Neutrophil (primary cell): ENCODE measurements around the gene CDK6.

Source experiments
- H3K27ac ChIP-seq: fragments of 200-600 bp; sonication (generic); 2 replicates; pipeline ENCODE4 v1.5.1; 2016; ENCODE audit warnings: mild to moderate bottlenecking, moderate library complexity
- H3K27me3 ChIP-seq: fragments of 200-600 bp; sonication (generic); 2 replicates; pipeline ENCODE4 v1.6.0; 2016; ENCODE audit warnings: mild to moderate bottlenecking
- H3K36me3 ChIP-seq: fragments of 200-600 bp; sonication (generic); 2 replicates; pipeline ENCODE4 v1.5.1; 2017
- H3K4me1 ChIP-seq, 2 experiments: fragments of 200-600 bp in 1 of 2; sonication (generic) in 1 of 2; 1 replicate in 1 of 2; 2 replicates in 1 of 2; pipeline versions ENCODE4 v1.5.1 to v1.6.1; 2013 to 2016; ENCODE audit warnings: low read depth in 1 of 2, low read length in 1 of 2, mild to moderate bottlenecking in 1 of 2, moderate library complexity in 1 of 2; ENCODE audit not compliant: control insufficient read depth in 1 of 2, insufficient read depth in 1 of 2
- H3K4me3 ChIP-seq, 2 experiments: fragments of 200-600 bp in 1 of 2; sonication (generic) in 1 of 2; 1 replicate in 1 of 2; 2 replicates in 1 of 2; pipeline ENCODE4 v1.5.1; 2013 to 2016; ENCODE audit warnings: low read depth in 1 of 2, low read length in 1 of 2, mild to moderate bottlenecking in 1 of 2, moderate library complexity in 1 of 2
- H3K9me3 ChIP-seq: fragments of 200-600 bp; sonication (generic); 2 replicates; pipeline ENCODE4 v1.5.1; 2016
- CTCF ChIP-seq: fragments of 200-600 bp; sonication (generic); IDR thresholded peaks from 2 replicates; pipeline ENCODE4 v1.5.1; 2016; ENCODE audit warnings: antibody characterized with exemption

The CDK6 gene

GRCh38 chr7:92750447-92750839 lies 85.9 kb downstream of the CDK6 start:
- Histone ChIP-seq H3K4me3 (no peak overlapping the region), H3K36me3 (no peaks in the 10 kb centered on the region), H3K27ac (no peak overlapping the region), H3K9me3 (no peaks in the 10 kb centered on the region), H3K4me1 (peaks cover 18 to 27% of the 10 kb centered on the region in 2 experiments), H3K27me3 (no peaks in the 10 kb centered on the region)
- no peak for TF ChIP-seq CTCF

GRCh38 chr7:92749832-92750446 lies 86.4 kb downstream of the CDK6 start:
- Histone ChIP-seq H3K4me3 (no peak overlapping the region), H3K36me3 (no peaks in the 10 kb centered on the region), H3K9me3 (no peaks in the 10 kb centered on the region), H3K27ac (no peak overlapping the region), H3K27me3 (no peaks in the 10 kb centered on the region), H3K4me1 (peaks cover 13 to 22% of the 10 kb centered on the region in 2 experiments)
- TF ChIP-seq CTCF = no peak

- Histone ChIP-seq H3K36me3 (no peaks in the 10 kb centered on the region), H3K27ac (no peak overlapping the region), H3K4me3 (no peak overlapping the region), H3K27me3 (no peaks in the 10 kb centered on the region), H3K9me3 (no peaks in the 10 kb centered on the region), H3K4me1 (peaks cover 10 to 17% of the 10 kb centered on the region in 2 experiments)
- TF ChIP-seq CTCF = no peak
Observed at GRCh38 chr7:92749327-92749755, 87.0 kb downstream of the CDK6 start.

- TF ChIP-seq CTCF = no peak
- Histone ChIP-seq H3K4me3 (no peak overlapping the region), H3K36me3 (no peaks in the 10 kb centered on the region), H3K27ac (no peak overlapping the region), H3K4me1 (peaks cover 10% of the 10 kb centered on the region in 2 experiments), H3K9me3 (no peaks in the 10 kb centered on the region), H3K27me3 (no peaks in the 10 kb centered on the region)
Observed at GRCh38 chr7:92748495-92748894, 87.9 kb downstream of the CDK6 start.

- no peaks in the 10 kb centered on the region for H3K27me3 ChIP-seq
- no peaks in the 10 kb centered on the region for H3K9me3 ChIP-seq
- H3K4me1 ChIP-seq = peaks cover 10% of the 10 kb centered on the region in 2 experiments
- no peak for TF ChIP-seq CTCF
- no peak overlapping the region for H3K4me3 ChIP-seq
- H3K27ac ChIP-seq = no peak overlapping the region
- no peaks in the 10 kb centered on the region for H3K36me3 ChIP-seq
Observed at GRCh38 chr7:92747041-92747835, 89.1 kb downstream of the CDK6 start.
